OCI-LY1 (cell line): ENCODE measurements around the gene KIF14.

Source experiments
- EZH2 ChIP-seq: fragments of 200-600 bp; sonication (generic), shearing (Covaris generic); IDR thresholded peaks from 2 replicates; pipeline ENCODE4 v1.8.0; 2017; ENCODE audit warnings: borderline replicate concordance, mixed run types, mild to moderate bottlenecking, antibody characterized with exemption, low read length, moderate library complexity, mixed read lengths
- TF ChIP-seq, protein P1 (sequence below): fragments of 200-600 bp; sonication (generic), shearing (Covaris generic); IDR thresholded peaks from 2 replicates; pipeline ENCODE4 v1.5.1; 2017; ENCODE audit warnings: mild to moderate bottlenecking, antibody characterized with exemption, low read length, moderate library complexity, mixed read lengths

DNA sequence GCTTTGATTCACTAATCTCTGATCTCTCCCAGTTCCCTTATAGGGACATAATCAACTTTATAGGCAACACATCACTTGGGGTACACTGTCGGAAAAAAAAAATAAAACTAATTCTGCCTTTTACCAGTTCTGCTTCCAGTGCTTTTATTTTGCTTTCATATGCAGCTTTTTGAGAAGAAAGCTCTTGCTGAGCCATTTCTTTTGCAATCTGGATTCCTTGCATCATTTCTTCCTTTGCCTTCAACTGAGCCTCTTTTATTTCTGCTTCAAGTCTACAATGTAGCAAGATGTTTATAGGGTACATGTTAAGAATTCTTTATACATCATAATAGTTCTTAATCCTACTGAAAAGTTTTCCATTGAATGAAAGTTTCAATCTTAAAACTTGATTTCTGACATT, 30.6 kb downstream of the KIF14 start:
- TF ChIP-seq, protein P1, sequence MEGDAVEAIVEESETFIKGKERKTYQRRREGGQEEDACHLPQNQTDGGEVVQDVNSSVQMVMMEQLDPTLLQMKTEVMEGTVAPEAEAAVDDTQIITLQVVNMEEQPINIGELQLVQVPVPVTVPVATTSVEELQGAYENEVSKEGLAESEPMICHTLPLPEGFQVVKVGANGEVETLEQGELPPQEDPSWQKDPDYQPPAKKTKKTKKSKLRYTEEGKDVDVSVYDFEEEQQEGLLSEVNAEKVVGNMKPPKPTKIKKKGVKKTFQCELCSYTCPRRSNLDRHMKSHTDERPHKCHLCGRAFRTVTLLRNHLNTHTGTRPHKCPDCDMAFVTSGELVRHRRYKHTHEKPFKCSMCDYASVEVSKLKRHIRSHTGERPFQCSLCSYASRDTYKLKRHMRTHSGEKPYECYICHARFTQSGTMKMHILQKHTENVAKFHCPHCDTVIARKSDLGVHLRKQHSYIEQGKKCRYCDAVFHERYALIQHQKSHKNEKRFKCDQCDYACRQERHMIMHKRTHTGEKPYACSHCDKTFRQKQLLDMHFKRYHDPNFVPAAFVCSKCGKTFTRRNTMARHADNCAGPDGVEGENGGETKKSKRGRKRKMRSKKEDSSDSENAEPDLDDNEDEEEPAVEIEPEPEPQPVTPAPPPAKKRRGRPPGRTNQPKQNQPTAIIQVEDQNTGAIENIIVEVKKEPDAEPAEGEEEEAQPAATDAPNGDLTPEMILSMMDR = no peak
- TF ChIP-seq EZH2 = no peak
